HG02852 (cell line): ENCODE data around the gene TBC1D32.
"Not testable (repeated sequence)": the region's sequence is repeated elsewhere in the genome, so short reads cannot be mapped to it uniquely, and the experiment has no call there.

Experiments
- ATAC-seq: cut with Tn5 transposase; IDR thresholded peaks from one replicate; pipeline ENCODE4 v1.9.1; 2021; ENCODE audit warnings: mild to moderate bottlenecking, moderate library complexity; ENCODE audit not compliant: unreplicated experiment

TBC1D32 gene

GRCh38 chr6:121222656-121223055, 111.6 kb downstream of the TBC1D32 start:
- ATAC-seq: no peak

- ATAC-seq: no peak
Observed at GRCh38 chr6:121216928-121217327, 117.4 kb downstream of the TBC1D32 start.

GRCh38 chr6:121213341-121213740, 120.9 kb downstream of the TBC1D32 start:
- ATAC-seq: not testable (repeated sequence)

GRCh38 chr6:121210943-121211342, 123.3 kb downstream of the TBC1D32 start:
- no peak for ATAC-seq

GRCh38 chr6:121205569-121205968, 128.7 kb downstream of the TBC1D32 start:
- no peak for ATAC-seq

GRCh38 chr6:121201105-121201504, 133.2 kb downstream of the TBC1D32 start:
- no peak for ATAC-seq

GRCh38 chr6:121196042-121196441, 138.2 kb downstream of the TBC1D32 start:
- not testable (repeated sequence) for ATAC-seq

- no peak for ATAC-seq
Observed at GRCh38 chr6:121190122-121190521, 144.2 kb downstream of the TBC1D32 start.

GRCh38 chr6:121188356-121188755, 145.9 kb downstream of the TBC1D32 start:
- no peak for ATAC-seq

GRCh38 chr6:121187833-121188200, 146.5 kb downstream of the TBC1D32 start:
- no peak for ATAC-seq

GRCh38 chr6:121187200-121187832, 147.0 kb downstream of the TBC1D32 start:
- no peak for ATAC-seq

GRCh38 chr6:121183742-121184141, 150.5 kb downstream of the TBC1D32 start:
- ATAC-seq: no peak

GRCh38 chr6:121175827-121176226, 158.5 kb downstream of the TBC1D32 start:
- ATAC-seq: no peak

- ATAC-seq: not testable (repeated sequence)
Observed at GRCh38 chr6:121172451-121172850, 161.8 kb downstream of the TBC1D32 start.

GRCh38 chr6:121171879-121172278, 162.4 kb downstream of the TBC1D32 start:
- no peak for ATAC-seq

- no peak for ATAC-seq
Observed at GRCh38 chr6:121161886-121162285, 172.4 kb downstream of the TBC1D32 start.

- ATAC-seq: no peak
Observed at GRCh38 chr6:121160276-121160675, 174.0 kb downstream of the TBC1D32 start.

GRCh38 chr6:121158891-121159290, 175.4 kb downstream of the TBC1D32 start:
- ATAC-seq: no peak

- ATAC-seq: no peak
Observed at GRCh38 chr6:121158438-121158837, 175.8 kb downstream of the TBC1D32 start.

GRCh38 chr6:121157906-121158305, 176.4 kb downstream of the TBC1D32 start:
- no peak for ATAC-seq

GRCh38 chr6:121143476-121143875, 190.8 kb downstream of the TBC1D32 start:
- ATAC-seq: no peak

GRCh38 chr6:121142093-121142492, 192.2 kb downstream of the TBC1D32 start:
- no peak for ATAC-seq

- ATAC-seq: no peak
Observed at GRCh38 chr6:121135425-121135824, 198.9 kb downstream of the TBC1D32 start.
